Effector memory CD8-positive, alpha-beta T cell (primary cell): ENCODE data around the gene TPM3.
A peak's percentile ranks its signal among the peaks of the same experiment; 100 is the strongest.
"Not testable (repeated sequence)": the region's sequence is repeated elsewhere in the genome, so short reads cannot be mapped to it uniquely, and the experiment has no call there.

ENCODE experiments used
- ATAC-seq: fragments of 150-1000 bp; cut with Tn5 transposase; replicated peaks from 2 replicates; pipeline ENCODE4 v1.10.0; 2021; ENCODE audit warnings: mild to moderate bottlenecking, moderate library complexity
- DNase-seq, 3 experiments: peaks; one replicate each; pipeline ENCODE4 v3.0.0; 2021
- H3K27ac Mint-ChIP-seq, 2 donors: one replicate each; pipeline ENCODE4 v1.8.0; 2022; ENCODE audit warnings: mild to moderate bottlenecking in 2 of 2, mixed read lengths in 2 of 2, moderate library complexity in 2 of 2
- H3K27me3 Mint-ChIP-seq, 2 donors: one replicate each; pipeline ENCODE4 v1.8.0; 2022; ENCODE audit warnings: mixed read lengths in 2 of 2
- H3K36me3 Mint-ChIP-seq: one replicate; pipeline ENCODE4 v1.8.0; 2022; ENCODE audit warnings: mild to moderate bottlenecking, moderate library complexity, mixed read lengths; ENCODE audit not compliant: insufficient read depth
- H3K4me1 Mint-ChIP-seq, 2 donors: one replicate each; pipeline ENCODE4 v1.8.0; 2022; ENCODE audit warnings: low read depth in 2 of 2, mixed read lengths in 2 of 2
- H3K4me3 Mint-ChIP-seq, 2 donors: one replicate each; pipeline ENCODE4 v1.8.0; 2022; ENCODE audit warnings: mild to moderate bottlenecking in 2 of 2, mixed read lengths in 2 of 2, moderate library complexity in 2 of 2
- H3K9me3 Mint-ChIP-seq, 2 donors: one replicate each; pipeline ENCODE4 v1.8.0; 2022; ENCODE audit warnings: mixed read lengths in 2 of 2

TPM3 gene

DNA sequence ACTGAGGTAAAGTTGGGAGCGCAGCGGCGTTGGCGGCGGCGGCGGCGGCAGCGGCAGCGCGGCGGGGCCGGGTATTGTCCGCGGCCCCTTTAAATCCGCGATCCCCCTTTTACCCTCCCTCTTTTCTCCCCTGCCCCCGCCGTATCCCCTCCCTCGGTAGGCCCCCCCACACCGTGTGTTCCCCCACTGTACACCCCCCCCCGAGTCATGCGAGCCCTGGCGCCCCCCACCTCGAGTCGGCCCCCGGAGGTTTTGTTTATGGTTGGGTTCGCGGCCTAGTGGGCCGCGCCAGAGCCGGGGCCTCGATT lies 29.0 kb upstream of the TPM3 start:
- no peaks in the 10 kb centered on the region for H3K27me3 Mint-ChIP-seq
- peaks cover 48% of the 10 kb centered on the region for H3K36me3 Mint-ChIP-seq
- H3K27ac Mint-ChIP-seq: peak overlapping the region; percentile 93 to 97
- peaks cover 46 to 74% of the 10 kb centered on the region in 2 donors for H3K4me1 Mint-ChIP-seq
- DNase-seq: no peak
- H3K4me3 Mint-ChIP-seq: peak overlapping the region; percentile 81 to 92
- H3K9me3 Mint-ChIP-seq: no peaks in the 10 kb centered on the region
- ATAC-seq: no peak

DNA sequence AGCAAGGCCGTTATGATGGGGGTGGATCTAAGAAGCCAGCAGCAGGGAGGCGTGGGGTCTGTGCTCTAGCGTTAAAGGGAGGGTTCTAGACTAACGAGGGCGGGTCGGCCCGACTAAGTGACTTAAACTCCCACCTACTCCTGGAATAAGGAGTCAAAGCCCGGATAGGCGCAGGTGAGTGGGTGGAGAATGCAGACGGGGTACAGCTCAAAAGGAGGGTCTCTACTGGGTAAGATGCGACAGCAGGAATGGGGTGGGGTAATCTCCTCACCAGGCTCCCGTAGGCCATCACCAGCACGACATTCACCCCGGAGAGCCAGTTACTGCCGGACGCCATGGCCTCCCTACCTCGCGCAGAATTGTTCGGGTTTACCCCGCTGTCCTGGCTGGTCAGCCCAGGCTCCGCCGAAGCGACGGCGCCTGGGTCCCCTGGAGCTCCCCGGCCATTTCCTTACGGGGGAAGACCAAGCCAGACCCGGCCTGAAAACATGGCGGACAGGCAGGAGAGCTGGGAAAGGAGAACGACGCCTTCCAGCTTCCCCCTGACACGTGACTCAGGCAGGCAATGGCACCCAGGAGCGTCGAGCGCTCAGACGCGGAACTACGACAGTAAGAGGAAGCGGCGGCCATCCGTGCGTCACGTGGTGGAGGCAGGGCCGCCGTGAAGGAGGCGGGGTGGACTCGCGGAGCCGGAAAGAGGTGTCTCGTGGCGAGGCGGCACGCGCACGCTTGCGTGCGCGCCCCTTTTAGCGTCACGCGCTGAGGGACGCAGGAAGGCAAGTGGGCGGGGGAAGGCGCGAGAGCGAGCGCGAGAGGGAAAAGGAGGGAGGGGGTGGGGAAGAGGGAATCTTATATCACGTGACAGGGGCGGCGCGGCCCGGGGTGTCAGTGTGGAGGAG lies 28.4 kb upstream of the TPM3 start, which contains the start of gene UBAP2L:
Gene UBAP2L (plus strand): TSS at position 885 of the 899 bp plus-strand sequence. CDS start 4,169 bp downstream, outside the sequence.
- H3K9me3 Mint-ChIP-seq: no peaks in the 10 kb centered on the region
- H3K36me3 Mint-ChIP-seq: peaks cover 49% of the 10 kb centered on the region
- H3K4me1 Mint-ChIP-seq: peaks cover 43 to 68% of the 10 kb centered on the region in 2 donors
- no peaks in the 10 kb centered on the region for H3K27me3 Mint-ChIP-seq
- ATAC-seq: peak; percentile 87
- DNase-seq: peak; percentile 97 to 98 (median 98)
- peak within 1 kb of the TSS; percentile 81 to 92 for H3K4me3 Mint-ChIP-seq
- H3K27ac Mint-ChIP-seq: peak within 1 kb of the TSS; percentile 93 to 97

- DNase-seq (no peak), ATAC-seq (no peak)
- H3K9me3 Mint-ChIP-seq: no peaks in the 10 kb centered on the region
- H3K36me3 Mint-ChIP-seq: peaks cover 49% of the 10 kb centered on the region
- no peaks in the 10 kb centered on the region for H3K27me3 Mint-ChIP-seq
- H3K4me1 Mint-ChIP-seq: peaks cover 43 to 62% of the 10 kb centered on the region in 2 donors
- H3K4me3 Mint-ChIP-seq: peak overlapping the region; percentile 81 to 92
- H3K27ac Mint-ChIP-seq: peak overlapping the region; percentile 93 to 97
Measured at GRCh38 chr1:154219541-154219940, 27.6 kb upstream of the TPM3 start.

DNA sequence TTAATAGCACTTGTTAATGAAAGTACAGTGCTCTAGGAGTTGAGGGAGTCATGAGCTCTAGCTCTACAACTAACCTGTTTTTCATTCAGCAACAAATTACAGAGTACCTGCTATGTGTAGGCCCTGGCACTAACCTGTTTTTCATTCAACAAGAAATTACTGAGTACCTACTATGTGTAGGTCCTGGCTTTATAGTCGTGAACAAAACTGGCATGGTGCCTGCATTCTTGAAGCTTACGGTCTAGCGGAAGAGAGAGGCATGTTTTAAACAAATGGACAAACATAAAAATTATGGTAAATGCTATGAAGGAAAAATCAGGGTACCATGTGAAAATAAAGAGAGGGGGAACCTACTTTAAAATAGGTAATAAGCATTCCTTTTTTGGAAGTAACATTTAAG lies 26.6 kb upstream of the TPM3 start:
- peak overlapping the region; percentile 81 to 92 for H3K4me3 Mint-ChIP-seq
- H3K36me3 Mint-ChIP-seq: peaks cover 59% of the 10 kb centered on the region
- no peak for DNase-seq
- H3K27me3 Mint-ChIP-seq: no peaks in the 10 kb centered on the region
- H3K27ac Mint-ChIP-seq: peak overlapping the region; percentile 93 to 97
- H3K9me3 Mint-ChIP-seq: no peaks in the 10 kb centered on the region
- peaks cover 39 to 55% of the 10 kb centered on the region in 2 donors for H3K4me1 Mint-ChIP-seq
- ATAC-seq: no peak

DNA sequence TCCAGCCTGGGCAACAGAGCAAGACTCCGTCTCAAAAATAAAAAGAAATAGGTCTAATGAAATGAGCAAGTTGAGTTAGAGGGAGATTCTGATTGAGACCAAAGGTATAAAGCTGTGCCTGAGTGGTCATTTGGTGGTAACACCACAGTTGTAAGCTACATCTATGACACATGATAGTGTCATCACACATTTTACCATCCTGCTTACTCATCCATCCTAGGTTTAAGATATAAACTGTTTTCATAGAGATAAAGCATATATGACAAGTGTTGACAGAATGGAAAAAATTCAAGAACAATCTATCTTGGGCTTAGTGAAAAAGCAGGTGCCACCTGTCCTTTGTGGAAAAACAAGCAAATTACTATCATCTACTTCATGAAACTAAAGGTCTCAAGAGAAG lies 21.4 kb upstream of the TPM3 start:
- Mint-ChIP-seq H3K4me3 (no peak overlapping the region), H3K4me1 (peaks cover 8 to 19% of the 10 kb centered on the region in 2 donors), H3K27ac (peak overlapping the region in 1 of 2 donors; percentile 35), H3K9me3 (no peaks in the 10 kb centered on the region), H3K36me3 (peaks cover 75% of the 10 kb centered on the region), H3K27me3 (no peaks in the 10 kb centered on the region)
- no peak for ATAC-seq
- no peak for DNase-seq

- Mint-ChIP-seq H3K36me3 (peaks cover 74% of the 10 kb centered on the region), H3K4me3 (no peak overlapping the region), H3K9me3 (no peaks in the 10 kb centered on the region), H3K27ac (no peak overlapping the region), H3K27me3 (no peaks in the 10 kb centered on the region), H3K4me1 (peaks cover 2 to 8% of the 10 kb centered on the region in 2 donors)
- DNase-seq: no peak
- ATAC-seq: no peak
Measured at GRCh38 chr1:154212083-154212482, 20.2 kb upstream of the TPM3 start.

- no peaks in the 10 kb centered on the region for H3K9me3 Mint-ChIP-seq
- no peaks in the 10 kb centered on the region for H3K27me3 Mint-ChIP-seq
- H3K27ac Mint-ChIP-seq: peak overlapping the region; percentile 41 to 86
- peaks cover 80% of the 10 kb centered on the region for H3K36me3 Mint-ChIP-seq
- no peaks in the 10 kb centered on the region for H3K4me1 Mint-ChIP-seq
- ATAC-seq (no peak), DNase-seq (no peak)
- no peak overlapping the region for H3K4me3 Mint-ChIP-seq
Measured at GRCh38 chr1:154208677-154209388, 16.9 kb upstream of the TPM3 start.

DNA sequence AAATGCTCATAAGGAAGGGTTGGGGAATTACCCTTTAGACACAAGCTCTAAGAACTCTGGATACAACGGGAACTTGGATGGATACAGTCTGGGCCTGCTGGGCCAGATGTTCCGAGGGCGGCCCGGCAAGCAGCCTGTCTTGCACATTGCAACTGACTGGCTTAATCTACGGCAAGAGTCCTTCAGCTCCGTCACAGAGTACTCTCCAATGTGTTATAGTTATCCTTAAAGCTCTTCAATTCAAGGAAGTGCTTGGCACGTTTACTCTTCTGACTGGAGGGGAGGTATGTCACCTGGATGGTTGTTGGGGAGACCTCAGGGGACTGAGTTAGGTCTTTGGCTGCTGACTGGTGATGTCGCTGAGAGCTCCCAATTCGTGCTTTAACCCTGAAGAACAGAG lies 15.4 kb upstream of the TPM3 start:
- Mint-ChIP-seq H3K36me3 (peaks cover 64% of the 10 kb centered on the region), H3K4me3 (no peak overlapping the region), H3K4me1 (no peaks in the 10 kb centered on the region), H3K27ac (no peak overlapping the region), H3K9me3 (no peaks in the 10 kb centered on the region), H3K27me3 (no peaks in the 10 kb centered on the region)
- DNase-seq (no peak), ATAC-seq (no peak)

GRCh38 chr1:154206196-154206595 lies 14.3 kb upstream of the TPM3 start, which contains the start of gene CFAP141:
Gene CFAP141 (minus strand): TSS chr1:154206333. CDS start chr1:154206307, 26 bp downstream.
- DNase-seq: no peak
- no peaks in the 10 kb centered on the region for H3K9me3 Mint-ChIP-seq

GRCh38 chr1:154205778-154206177 lies 13.9 kb upstream of the TPM3 start:
- H3K4me3 Mint-ChIP-seq, H3K27me3 Mint-ChIP-seq, ATAC-seq, H3K4me1 Mint-ChIP-seq, H3K9me3 Mint-ChIP-seq, DNase-seq: not testable (repeated sequence)
- Mint-ChIP-seq H3K27ac (peak overlapping the region; percentile 52 to 67), H3K36me3 (peaks cover 54% of the 10 kb centered on the region)

More at GRCh38 chr1:154206196-154206595, 14.3 kb upstream of the TPM3 start, which contains the start of gene CFAP141:
- H3K27ac Mint-ChIP-seq: peak within 1 kb of the TSS; percentile 52 to 67
- peaks cover 56% of the 10 kb centered on the region for H3K36me3 Mint-ChIP-seq
- ATAC-seq: peak; percentile 56
- no peaks in the 10 kb centered on the region for H3K27me3 Mint-ChIP-seq
- H3K4me1 Mint-ChIP-seq: no peaks in the 10 kb centered on the region
- H3K4me3 Mint-ChIP-seq: no peak within 1 kb of the TSS

GRCh38 chr1:154199563-154199879 lies 7.6 kb upstream of the TPM3 start:
- Mint-ChIP-seq H3K36me3 (peaks cover 5% of the 10 kb centered on the region), H3K27ac (no peak overlapping the region), H3K27me3 (peaks cover 0 to 9% of the 10 kb centered on the region in 2 donors), H3K4me1 (no peaks in the 10 kb centered on the region), H3K9me3 (no peaks in the 10 kb centered on the region), H3K4me3 (no peak overlapping the region)
- ATAC-seq (no peak), DNase-seq (no peak)

DNA sequence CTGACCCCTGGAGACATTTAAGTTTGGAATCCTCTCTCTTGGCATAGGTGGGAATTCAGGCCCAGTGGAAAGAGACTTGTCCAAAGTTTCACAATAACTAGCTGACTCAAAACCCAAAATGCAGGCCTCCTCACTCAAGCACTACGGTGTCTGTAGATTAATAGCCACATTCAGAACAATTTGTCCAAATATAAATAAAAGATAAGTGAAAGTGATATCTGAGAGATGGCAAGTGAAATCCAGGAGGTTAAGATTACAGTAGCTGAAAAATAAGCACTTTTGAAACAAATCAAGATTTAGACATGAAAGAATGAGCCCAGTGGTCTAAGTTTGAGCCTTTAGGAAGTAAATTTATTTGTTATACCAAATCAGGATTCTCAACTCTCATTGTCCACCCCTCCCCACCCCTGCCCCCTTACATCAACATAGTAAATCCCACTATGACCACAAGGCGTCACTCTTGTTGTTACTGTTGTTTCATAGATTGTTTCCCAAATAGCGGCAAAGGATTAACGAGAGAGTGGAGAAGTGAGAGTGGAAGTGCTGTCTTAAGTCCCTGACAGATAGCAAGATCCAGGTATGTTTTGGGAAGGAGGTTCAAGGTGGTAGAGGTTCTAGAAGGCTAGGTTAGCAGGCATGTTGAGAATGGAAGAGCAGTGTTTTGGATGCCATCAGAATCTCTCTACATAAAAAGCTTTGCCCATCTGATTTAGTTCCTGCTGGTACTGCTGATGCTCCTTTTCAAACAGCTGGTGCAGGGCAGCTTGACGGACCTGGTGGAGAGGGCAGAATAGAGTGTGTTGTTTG lies 7.1 kb upstream of the TPM3 start:
- Mint-ChIP-seq H3K4me3 (no peak overlapping the region), H3K27me3 (peaks cover 5 to 15% of the 10 kb centered on the region in 2 donors), H3K4me1 (no peaks in the 10 kb centered on the region), H3K27ac (no peak overlapping the region), H3K36me3 (peaks cover 3% of the 10 kb centered on the region), H3K9me3 (no peaks in the 10 kb centered on the region)
- ATAC-seq (peak; percentile 76), DNase-seq (peak; percentile 43 to 52 (median 46))

DNA sequence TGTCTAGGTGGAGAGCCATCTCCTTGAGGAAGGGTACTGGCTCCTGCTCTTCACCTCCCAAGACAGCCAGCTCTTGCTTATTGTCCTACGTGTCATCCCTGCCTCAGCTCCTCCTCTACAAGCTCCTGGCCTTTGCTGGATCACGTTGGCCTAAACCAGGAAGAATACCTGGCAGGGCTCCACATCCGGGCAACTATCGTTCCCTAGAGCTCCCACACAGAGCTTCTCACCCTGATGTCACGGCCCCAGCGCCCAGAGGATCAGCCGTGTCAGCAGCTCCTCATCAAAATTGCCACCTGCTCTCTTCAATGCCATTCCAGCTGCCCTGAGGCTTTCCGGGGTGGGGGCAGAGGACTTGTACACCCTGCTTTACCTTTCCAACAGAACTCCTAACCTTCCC lies 1.9 kb upstream of the TPM3 start:
- Mint-ChIP-seq H3K36me3 (no peaks in the 10 kb centered on the region), H3K27ac (no peak overlapping the region), H3K4me1 (no peaks in the 10 kb centered on the region), H3K9me3 (no peaks in the 10 kb centered on the region), H3K4me3 (no peak overlapping the region), H3K27me3 (peaks cover 27 to 47% of the 10 kb centered on the region in 2 donors)
- ATAC-seq: no peak
- no peak for DNase-seq
